ENCODE measurements around the gene ADAMTS10. TPM values are rescaled to one million over a fixed set of nuclear protein-coding genes. Genes with fewer than 3 reads are reported as not detected.
A peak's percentile ranks its signal among the peaks of the same experiment; 100 is the strongest.

The ADAMTS10 gene
- total RNA-seq, 3 donors from 2014 or later (not counting 1 experiment from before 2014, with no cell fraction given), result 159 to 286 (median 203) TPM

DNA sequence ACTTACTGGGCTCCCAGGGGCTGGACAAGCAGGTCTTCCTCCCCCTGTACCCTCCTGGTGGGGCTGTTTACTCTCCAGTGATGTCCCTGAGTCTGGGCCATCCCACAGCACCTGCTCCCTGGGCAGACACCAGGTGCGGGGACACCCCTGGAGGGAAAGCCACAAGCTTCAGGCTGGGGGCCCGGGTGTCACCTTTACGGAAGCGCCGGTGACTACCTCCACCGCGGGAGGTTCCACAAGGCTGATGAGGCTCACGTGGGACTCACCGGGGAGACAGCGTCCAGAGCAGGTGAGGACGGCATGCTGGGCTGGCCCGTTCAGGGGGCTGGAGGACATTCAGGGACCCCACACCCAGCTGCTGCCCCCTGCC lies 44.8 kb upstream of the ADAMTS10 start:
- Mint-ChIP-seq H3K9me3 (no peaks in the 10 kb centered on the region), H3K27me3 (ENCODE audit: low read depth in 2 of 2) (peaks cover 0 to 7% of the 10 kb centered on the region in 2 donors), H3K4me3 (peak overlapping the region; percentile 78), H3K4me1 (peaks cover 32 to 38% of the 10 kb centered on the region in 2 donors), H3K27ac (peak overlapping the region in 1 of 2 donors; percentile 27), H3K36me3 (no peaks in the 10 kb centered on the region)
- H3K36me3 ChIP-seq (ENCODE audit: control insufficient read depth, insufficient read depth, low read length), result no peaks in the 10 kb centered on the region
- 23% methylated on average over 12 of the region's 12 CpGs for WGBS (ENCODE audit: insufficient coverage)
- peak overlapping the region; percentile 24 for H3K27ac ChIP-seq (ENCODE audit: low read length)
- H3K4me3 ChIP-seq (ENCODE audit: low read length), result peak overlapping the region; percentile 43
- TF ChIP-seq, protein P1, sequence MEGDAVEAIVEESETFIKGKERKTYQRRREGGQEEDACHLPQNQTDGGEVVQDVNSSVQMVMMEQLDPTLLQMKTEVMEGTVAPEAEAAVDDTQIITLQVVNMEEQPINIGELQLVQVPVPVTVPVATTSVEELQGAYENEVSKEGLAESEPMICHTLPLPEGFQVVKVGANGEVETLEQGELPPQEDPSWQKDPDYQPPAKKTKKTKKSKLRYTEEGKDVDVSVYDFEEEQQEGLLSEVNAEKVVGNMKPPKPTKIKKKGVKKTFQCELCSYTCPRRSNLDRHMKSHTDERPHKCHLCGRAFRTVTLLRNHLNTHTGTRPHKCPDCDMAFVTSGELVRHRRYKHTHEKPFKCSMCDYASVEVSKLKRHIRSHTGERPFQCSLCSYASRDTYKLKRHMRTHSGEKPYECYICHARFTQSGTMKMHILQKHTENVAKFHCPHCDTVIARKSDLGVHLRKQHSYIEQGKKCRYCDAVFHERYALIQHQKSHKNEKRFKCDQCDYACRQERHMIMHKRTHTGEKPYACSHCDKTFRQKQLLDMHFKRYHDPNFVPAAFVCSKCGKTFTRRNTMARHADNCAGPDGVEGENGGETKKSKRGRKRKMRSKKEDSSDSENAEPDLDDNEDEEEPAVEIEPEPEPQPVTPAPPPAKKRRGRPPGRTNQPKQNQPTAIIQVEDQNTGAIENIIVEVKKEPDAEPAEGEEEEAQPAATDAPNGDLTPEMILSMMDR (IDR thresholded peaks at IDR 0.05), result no peak
- intact Hi-C loops (cut with micrococcal nuclease), result no loop called here
- DNase-seq (peak in 1 of 2 donors; percentile 60), ATAC-seq (peak in 2 of 3 donors; percentile 30 to 55)
- no peaks in the 10 kb centered on the region for H3K9me3 ChIP-seq (ENCODE audit: control insufficient read depth, insufficient read depth, low read length)
- H3K4me1 ChIP-seq (ENCODE audit: control insufficient read depth, insufficient read depth, low read length), result peaks cover 57% of the 10 kb centered on the region
- no peaks in the 10 kb centered on the region for H3K27me3 ChIP-seq (ENCODE audit: control insufficient read depth, insufficient read depth, low read length)

DNA sequence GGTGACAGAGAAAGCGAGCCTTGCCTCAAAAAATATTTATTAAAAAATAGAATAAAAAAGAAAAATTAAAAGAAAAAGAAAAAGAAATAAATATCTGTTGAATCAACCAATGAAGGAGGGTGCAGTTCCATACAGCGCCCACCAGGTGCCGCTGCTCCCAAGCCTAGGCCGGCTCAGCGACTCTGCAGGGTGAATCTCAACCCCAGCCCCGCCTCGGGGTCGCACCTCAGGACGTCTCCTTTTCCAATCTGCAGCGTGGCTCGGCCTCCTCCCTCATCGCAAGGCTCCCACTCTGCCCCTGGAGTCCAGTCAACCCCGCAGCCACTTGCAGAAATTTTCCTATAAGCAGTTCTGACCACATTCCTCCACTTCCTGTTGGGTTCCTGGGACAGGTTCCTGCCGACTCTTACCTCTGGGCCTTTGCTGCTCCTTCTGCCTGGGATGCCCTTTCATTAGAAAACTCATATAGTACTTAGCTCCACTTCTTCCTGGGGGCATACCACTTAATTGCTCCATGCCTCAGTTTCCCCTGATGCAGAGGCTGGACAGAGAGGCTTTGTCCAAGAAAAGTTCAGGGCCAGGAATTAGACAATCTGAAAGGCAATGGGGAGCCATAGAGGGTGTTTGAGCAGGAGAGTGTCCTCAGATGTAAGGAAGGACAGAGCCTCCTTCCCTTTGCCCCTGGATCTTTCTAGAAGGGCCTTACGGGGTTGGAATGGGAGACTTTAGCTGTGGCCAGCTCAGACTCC lies 44.2 kb upstream of the ADAMTS10 start:
- Histone ChIP-seq H3K27ac (ENCODE audit: low read length) (peak overlapping the region; percentile 24), H3K4me1 (ENCODE audit: control insufficient read depth, insufficient read depth, low read length) (peaks cover 57% of the 10 kb centered on the region), H3K36me3 (ENCODE audit: control insufficient read depth, insufficient read depth, low read length) (no peaks in the 10 kb centered on the region), H3K4me3 (ENCODE audit: low read length) (peak overlapping the region; percentile 43), H3K27me3 (ENCODE audit: control insufficient read depth, insufficient read depth, low read length) (no peaks in the 10 kb centered on the region), H3K9me3 (ENCODE audit: control insufficient read depth, insufficient read depth, low read length) (no peaks in the 10 kb centered on the region)
- Mint-ChIP-seq H3K4me1 (peaks cover 37 to 43% of the 10 kb centered on the region in 2 donors), H3K4me3 (peak overlapping the region; percentile 74), H3K9me3 (no peaks in the 10 kb centered on the region), H3K36me3 (no peaks in the 10 kb centered on the region), H3K27ac (peak overlapping the region in 1 of 2 donors; percentile 27), H3K27me3 (ENCODE audit: low read depth in 2 of 2) (peaks cover 0 to 7% of the 10 kb centered on the region in 2 donors)
- 4% methylated on average over 14 of the region's 15 CpGs for WGBS (ENCODE audit: insufficient coverage)
- TF ChIP-seq, protein P1 (IDR thresholded peaks at IDR 0.05), result peak; percentile 99
- intact Hi-C loops (cut with micrococcal nuclease), result loop anchor here (1.0 to 5.0 kb wide), 2 partner anchors 40 to 423 kb away; no protein-coding TSS in a partner anchor
- peak; percentile 84 to 90 (median 87) for ATAC-seq
- DNase-seq, result peak; percentile 67 to 86

GRCh38 chr19:8648240-8648639 lies 37.7 kb upstream of the ADAMTS10 start:
- TF ChIP-seq, protein P1 (IDR thresholded peaks at IDR 0.05), result no peak
- H3K4me1 Mint-ChIP-seq, result peaks cover 10 to 17% of the 10 kb centered on the region in 2 donors
- no peaks in the 10 kb centered on the region for H3K27me3 ChIP-seq (ENCODE audit: control insufficient read depth, insufficient read depth, low read length)
- intact Hi-C loops (cut with micrococcal nuclease), result no loop called here
- no peaks in the 10 kb centered on the region for H3K36me3 Mint-ChIP-seq
- no peaks in the 10 kb centered on the region for H3K9me3 ChIP-seq (ENCODE audit: control insufficient read depth, insufficient read depth, low read length)
- DNase-seq (no peak), ATAC-seq (no peak)
- peaks cover 13% of the 10 kb centered on the region for H3K4me1 ChIP-seq (ENCODE audit: control insufficient read depth, insufficient read depth, low read length)
- H3K9me3 Mint-ChIP-seq, result no peaks in the 10 kb centered on the region
- H3K4me3 Mint-ChIP-seq, result no peak overlapping the region
- no peak overlapping the region for H3K27ac ChIP-seq (ENCODE audit: low read length)
- H3K27ac Mint-ChIP-seq, result no peak overlapping the region
- H3K4me3 ChIP-seq (ENCODE audit: low read length), result no peak overlapping the region
- no peaks in the 10 kb centered on the region for H3K36me3 ChIP-seq (ENCODE audit: control insufficient read depth, insufficient read depth, low read length)
- 92% methylated on average over 5 of the region's 6 CpGs for WGBS (ENCODE audit: insufficient coverage)
- H3K27me3 Mint-ChIP-seq (ENCODE audit: low read depth in 2 of 2), result peaks cover 0 to 7% of the 10 kb centered on the region in 2 donors

Data from natural killer cell (primary cell).